Activated CD4-positive, alpha-beta T cell treated with anti-CD3 and anti-CD28 coated beads, Interleukin-2, Interleukin-4, amounts not matched to agents 100 ng/mL and 50 ng/mL, durations not matched to agents 16 hours and 8 hours (primary cell): Measurements from ENCODE around the gene HDAC3.
"Not testable (repeated sequence)": the region's sequence is repeated elsewhere in the genome, so short reads cannot be mapped to it uniquely, and the experiment has no call there.

Experiments
- DNase-seq: peaks from one replicate; pipeline ENCODE4 v3.0.0-alpha.2; 2020; ENCODE audit warnings: low spot score

HDAC3 gene

GRCh38 chr5:141634720-141635119 is 1.9 kb downstream of the HDAC3 start:
- DNase-seq: no peak

GRCh38 chr5:141633871-141634561 is 2.6 kb downstream of the HDAC3 start:
- peak; percentile 43 for DNase-seq

GRCh38 chr5:141632650-141633049 is 4.0 kb downstream of the HDAC3 start:
- DNase-seq: no peak

GRCh38 chr5:141630570-141631140 is 6.0 kb downstream of the HDAC3 start:
- no peak for DNase-seq

- DNase-seq: no peak
Measured at GRCh38 chr5:141628175-141628788, 8.4 kb downstream of the HDAC3 start.

GRCh38 chr5:141623611-141624010 is 13.0 kb downstream of the HDAC3 start:
- DNase-seq: no peak

- DNase-seq: peak; percentile 41
Measured at GRCh38 chr5:141623186-141623585, 13.5 kb downstream of the HDAC3 start.

- peak; percentile 98 for DNase-seq
Measured at GRCh38 chr5:141618804-141619554, 17.7 kb downstream of the HDAC3 start, which contains the start of gene DIAPH1. DIAPH1 (minus strand) TSS chr5:141619000; CDS start chr5:141618914, 86 bp downstream.

- DNase-seq: peak; percentile 64
Measured at GRCh38 chr5:141618030-141618803, 18.4 kb downstream of the HDAC3 start.

- no peak for DNase-seq
Measured at GRCh38 chr5:141617682-141618029, 19.0 kb downstream of the HDAC3 start.

- no peak for DNase-seq
Measured at GRCh38 chr5:141617128-141617527, 19.5 kb downstream of the HDAC3 start.

- DNase-seq: no peak
Measured at GRCh38 chr5:141615991-141616720, 20.5 kb downstream of the HDAC3 start.

GRCh38 chr5:141613344-141613743 is 23.3 kb downstream of the HDAC3 start:
- no peak for DNase-seq

GRCh38 chr5:141611289-141611688 is 25.4 kb downstream of the HDAC3 start:
- DNase-seq: no peak

GRCh38 chr5:141609921-141610320 is 26.7 kb downstream of the HDAC3 start:
- not testable (repeated sequence) for DNase-seq

GRCh38 chr5:141609044-141609443 is 27.6 kb downstream of the HDAC3 start:
- DNase-seq: no peak

- DNase-seq: no peak
Measured at GRCh38 chr5:141608557-141608956, 28.1 kb downstream of the HDAC3 start.

GRCh38 chr5:141608046-141608445 is 28.6 kb downstream of the HDAC3 start:
- DNase-seq: no peak

- DNase-seq: peak; percentile 90
Measured at GRCh38 chr5:141605523-141606277, 30.9 kb downstream of the HDAC3 start.

- DNase-seq: peak; percentile 50
Measured at GRCh38 chr5:141603923-141604717, 32.5 kb downstream of the HDAC3 start.
